ENCODE data around the gene FCHSD1. TPM values are rescaled to one million over a fixed set of nuclear protein-coding genes. Genes with fewer than 3 reads are reported as not detected.

FCHSD1 gene
- total RNA-seq, 1 donor from 2014 or later, result 59.0 TPM

DNA sequence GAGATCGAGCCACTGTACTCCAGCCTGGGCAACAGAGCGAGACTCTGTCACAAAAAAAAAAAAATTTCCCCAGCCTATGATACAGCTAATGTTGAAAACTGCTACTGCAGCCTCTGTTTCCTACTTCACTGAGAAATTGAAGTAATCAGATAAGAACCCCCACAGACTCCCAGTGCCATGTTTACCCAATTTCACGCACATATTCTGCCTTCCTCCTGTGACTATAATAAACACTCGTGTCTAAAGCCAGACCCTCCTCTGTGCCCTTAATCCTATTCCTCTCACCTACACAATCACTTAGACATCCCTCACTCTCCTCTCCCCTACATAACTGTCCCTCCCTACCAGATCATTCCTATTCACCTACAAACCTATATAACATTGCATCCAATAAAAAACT, 24.5 kb upstream of the FCHSD1 start:
- intact Hi-C loops (cut with micrococcal nuclease), result no loop called here

DNA sequence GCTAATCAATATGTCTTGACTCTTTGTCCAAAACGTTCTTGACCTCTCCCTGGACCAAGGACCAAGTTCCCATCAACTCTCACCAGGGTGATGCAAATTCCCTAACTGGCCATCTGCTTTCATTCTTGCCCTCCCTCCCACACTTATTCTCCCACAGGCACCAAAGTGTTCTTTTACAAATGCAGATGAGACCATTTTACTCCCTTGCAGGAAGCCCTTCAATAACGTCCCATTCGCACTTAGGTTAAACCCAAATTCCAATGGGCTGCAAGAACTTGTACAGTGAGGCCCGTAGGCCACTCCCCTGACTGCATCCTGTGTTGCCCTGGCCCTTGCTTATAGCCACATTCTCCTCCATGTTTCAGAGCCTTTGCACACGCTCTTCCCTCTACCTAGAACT, 23.5 kb upstream of the FCHSD1 start:
- intact Hi-C loops (cut with micrococcal nuclease), result no loop called here

DNA sequence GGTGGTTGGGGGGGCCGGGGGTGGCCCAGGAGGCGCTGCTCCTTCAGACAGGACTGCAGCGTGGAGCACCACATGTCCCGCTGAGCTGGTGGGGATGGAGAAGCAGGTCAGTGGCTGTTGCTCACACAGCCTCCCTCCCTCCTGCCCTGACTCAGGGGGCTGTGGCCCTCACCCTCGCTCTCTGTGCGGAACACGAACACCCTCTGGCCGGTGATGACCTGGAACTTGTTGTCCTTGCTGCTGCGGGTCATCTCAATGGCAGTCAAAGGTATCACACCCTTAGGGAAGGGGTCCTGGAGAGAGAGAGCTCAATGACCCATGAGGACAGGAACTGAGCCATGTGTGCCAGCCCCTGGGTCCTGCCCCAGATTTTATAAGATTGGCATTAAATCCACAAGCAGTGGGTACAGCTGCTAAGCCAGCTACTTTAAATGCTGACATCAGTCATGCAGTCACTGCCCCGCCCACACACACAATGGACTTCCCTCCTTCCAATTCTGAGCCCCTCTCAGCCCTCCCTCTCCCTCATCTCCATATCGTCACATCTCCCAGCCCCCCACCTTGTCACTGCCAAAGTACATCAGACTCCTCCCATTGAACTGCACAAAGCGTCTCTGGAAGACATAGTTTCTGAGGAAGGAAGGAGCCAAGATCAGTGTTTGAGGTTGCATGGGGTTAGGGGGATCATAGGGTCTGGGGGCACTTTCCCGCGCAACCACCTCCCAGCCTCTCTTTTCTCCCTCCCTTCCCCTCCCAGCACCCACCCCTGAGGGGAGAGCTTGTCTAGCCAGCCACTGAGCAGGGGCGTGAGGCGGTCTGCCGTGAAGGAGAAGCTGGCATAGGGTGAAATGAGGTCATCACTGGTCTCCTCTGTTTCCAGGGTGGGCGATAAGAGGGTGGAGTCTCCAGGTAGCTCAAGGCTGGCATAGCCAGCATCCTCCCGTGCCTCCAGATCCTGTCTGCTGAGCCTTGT, 21.9 kb upstream of the FCHSD1 start:
- intact Hi-C loops (cut with micrococcal nuclease), result no loop called here

DNA sequence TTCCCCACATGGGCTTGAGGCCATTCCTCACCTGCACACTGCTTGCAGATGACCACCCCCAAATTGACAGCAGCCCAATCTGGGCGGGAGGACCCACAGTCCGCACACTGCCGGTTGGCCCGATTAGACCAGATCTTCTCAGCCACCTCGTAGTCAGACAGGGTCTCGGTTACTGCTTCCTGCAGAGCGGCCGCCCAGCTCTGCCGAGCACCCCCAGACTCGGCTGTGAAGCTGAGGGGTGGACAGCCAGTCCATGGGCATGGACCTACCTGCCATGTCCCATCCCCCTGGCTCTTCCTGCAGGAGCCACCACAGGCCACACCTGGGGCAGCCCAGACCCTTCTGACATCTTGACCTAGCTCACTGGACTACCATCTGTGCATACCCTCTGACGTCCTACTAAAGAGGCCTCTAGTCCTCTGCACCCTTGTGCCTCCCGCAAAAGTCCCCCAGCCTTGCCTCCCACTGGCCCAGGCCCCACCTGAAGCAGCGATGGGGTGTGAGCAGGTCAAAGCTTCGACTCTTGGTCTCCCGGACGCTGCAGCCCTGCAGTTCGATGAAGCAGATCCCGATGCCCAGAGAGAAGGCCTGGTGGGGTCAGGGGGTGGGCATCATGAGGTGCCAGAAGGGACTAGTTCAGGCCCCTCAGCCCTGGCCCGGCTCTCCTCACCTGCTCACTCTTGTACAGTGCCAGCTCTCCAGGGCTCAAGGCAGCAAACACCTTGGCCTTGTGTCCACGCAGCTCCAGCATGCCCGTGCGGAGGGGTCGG, 21.0 kb upstream of the FCHSD1 start:
- intact Hi-C loops (cut with micrococcal nuclease), result no loop called here

DNA sequence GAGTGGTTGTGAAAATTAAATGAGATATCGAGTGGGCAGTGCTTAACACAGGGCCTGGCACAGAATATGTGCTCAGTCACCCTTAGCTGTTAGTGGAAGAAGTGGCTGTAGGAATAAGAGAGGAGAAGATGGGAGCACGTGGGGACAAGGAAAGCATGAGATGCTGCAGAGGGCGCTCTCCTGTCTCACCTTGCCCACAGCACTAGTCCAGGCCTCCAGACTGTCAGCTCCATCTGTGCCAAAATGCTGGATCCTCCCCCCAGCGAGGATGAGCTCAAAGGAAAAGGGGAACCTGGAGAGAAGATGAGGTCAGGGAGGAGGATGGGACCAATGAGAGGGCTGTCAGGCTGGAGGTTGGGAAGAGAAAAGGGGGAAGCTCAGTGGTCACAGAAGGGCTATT, 18.3 kb upstream of the FCHSD1 start:
- intact Hi-C loops (cut with micrococcal nuclease), result no loop called here

DNA sequence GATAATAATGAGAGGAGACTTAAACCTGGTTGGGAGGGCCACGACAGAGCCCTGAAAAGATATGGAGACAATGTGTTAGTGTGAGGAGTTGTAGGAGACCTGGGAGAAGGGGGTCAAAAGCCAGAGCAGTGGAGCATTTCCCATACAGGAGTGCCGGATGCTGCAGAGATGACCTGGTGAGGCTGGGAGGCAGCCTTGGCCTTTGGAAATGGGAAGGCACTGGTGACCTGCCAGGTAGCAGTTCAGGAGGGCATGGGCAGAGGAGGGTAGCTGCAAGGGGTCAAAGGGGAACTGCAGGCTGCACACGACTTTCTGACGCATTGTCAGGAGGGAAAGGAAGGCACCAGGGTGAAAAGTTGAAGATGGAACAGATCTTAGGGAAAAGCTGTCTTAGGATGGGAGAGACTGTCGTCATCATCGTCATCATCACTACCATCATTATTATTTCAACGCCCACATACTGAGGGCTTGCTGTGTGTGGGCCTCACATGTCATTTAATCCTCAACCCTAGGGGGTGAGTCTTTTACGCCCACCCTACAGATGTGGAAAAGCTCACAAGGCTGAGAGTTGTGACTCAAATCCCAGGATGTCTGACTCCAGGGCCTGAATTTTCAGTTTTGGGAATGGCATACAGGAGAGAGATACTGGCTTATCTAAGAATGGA, 17.5 kb upstream of the FCHSD1 start:
- intact Hi-C loops (cut with micrococcal nuclease), result no loop called here

DNA sequence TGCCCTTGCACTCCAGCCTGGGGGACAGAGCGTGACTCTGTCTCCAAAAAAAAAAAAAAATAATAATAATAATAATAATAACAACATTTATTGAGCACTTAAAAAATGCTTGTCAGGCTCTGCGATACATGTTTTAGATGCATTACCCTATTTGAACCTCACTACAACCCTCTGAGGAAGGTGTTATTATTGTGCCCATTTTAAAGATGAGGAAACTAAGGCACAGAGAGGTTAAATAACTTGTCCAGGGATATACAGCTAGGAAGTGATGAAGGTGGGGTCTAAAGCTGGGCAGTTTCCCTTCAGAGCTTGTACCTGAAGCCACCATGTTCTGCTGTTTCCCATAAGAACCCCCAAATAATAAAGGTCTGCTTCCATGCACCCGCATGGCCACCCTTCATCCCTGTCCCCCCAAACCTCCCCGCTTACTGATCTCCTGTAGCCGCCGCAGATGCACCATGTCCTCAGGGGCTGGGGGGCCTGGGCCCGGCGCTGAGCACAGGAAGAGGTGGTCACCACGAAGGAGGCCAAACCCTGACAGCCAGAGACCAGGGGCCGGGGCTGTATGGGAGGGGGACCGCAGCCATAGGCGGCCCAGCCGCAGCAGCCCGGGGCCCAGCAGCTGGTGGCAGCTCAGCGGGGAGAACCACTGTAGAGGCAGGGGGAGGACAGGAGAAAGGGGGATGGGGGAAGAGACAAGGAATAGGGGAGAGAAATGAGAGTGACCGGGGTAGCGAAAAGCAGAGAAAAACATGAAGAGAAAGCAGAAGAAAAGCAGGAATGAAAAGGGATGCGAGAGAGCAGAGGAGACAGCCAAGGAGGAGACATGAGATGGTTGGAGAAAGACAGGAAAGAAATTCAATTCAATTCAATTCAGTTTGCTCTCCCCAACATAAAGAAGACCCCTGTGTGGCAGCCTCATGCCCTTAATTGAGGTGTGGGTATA, 15.1 kb upstream of the FCHSD1 start:
- intact Hi-C loops (cut with micrococcal nuclease), result loop anchor here (1.0 to 2.0 kb wide), 9 partner anchors 15 to 303 kb away; partner anchors contain the start of genes FCHSD1 and RNF14

DNA sequence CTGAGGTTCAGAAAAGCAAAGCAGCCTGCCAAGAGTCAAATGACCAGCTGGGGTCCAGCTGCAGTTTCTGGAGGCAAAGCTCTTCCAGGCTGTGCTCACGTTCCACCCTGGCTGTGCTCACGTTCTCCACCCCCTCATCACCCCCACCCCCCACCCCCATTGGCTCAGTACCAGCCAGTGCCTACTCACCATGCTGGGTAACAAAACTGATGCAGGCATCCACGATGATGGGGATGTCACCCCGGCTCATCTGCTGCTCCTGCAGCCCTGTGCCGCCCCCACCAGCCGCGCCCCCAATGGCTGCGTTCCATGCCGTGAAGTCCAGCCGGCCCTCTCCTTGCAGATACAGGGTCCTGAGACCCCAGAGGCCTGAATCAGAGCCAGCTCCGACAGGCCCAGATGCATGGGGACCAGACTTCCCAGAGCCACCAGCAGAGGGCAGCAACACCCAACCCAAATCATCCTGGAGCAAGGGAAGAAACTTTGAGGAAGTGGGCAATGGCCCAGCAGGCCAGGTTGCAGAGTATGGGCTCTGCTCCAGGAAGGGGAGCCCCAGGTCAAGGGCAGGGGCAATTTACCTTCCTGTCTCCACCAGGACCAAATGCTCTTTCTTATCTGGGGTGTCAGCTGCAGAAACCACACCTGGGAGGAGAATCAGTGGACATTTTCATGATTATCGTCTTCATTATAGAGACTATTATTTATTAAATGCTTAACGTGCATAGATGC, 13.7 kb upstream of the FCHSD1 start:
- intact Hi-C loops (cut with micrococcal nuclease), result loop anchor here (1.0 to 2.0 kb wide), 9 partner anchors 14 to 304 kb away; partner anchors contain the start of genes FCHSD1 and RNF14

DNA sequence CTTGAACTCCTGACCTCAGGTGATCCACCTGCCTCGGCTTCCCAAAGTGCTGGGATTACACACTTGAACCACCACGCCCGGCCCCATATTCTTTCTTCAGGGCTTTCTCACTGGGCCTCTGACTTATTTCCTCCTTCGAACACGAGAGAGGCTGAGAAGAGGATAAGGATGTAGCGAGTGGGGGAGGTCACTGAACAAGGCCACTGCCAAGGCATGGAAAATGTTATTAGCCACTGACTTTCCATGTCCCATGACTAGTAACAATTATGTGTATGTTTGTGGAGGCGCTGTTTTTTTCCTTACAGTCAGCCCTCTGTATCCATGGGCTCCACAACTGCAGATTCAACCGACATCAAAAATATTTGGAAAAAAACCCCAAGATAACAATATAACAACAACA, 12.3 kb upstream of the FCHSD1 start:
- intact Hi-C loops (cut with micrococcal nuclease), result no loop called here

DNA sequence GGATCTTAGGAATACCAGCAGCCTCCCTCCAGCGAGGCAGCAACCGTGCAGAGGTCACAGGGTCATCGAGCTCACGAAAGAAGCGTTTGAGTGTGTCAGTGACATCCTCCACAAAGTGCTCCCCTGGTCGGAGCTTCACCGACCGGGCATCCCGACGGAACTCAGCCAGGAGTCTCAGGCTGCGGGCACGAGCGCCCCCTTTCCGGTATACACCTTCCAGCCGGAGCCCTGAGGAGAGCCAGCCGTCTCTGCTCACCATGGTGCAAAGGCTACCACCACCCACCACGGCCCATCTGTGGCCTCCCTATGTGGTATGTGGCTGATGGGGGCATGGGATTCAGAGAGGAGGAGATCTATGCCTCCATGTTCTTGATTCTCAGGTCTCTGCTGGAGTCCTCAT, 10.8 kb upstream of the FCHSD1 start:
- intact Hi-C loops (cut with micrococcal nuclease), result no loop called here

DNA sequence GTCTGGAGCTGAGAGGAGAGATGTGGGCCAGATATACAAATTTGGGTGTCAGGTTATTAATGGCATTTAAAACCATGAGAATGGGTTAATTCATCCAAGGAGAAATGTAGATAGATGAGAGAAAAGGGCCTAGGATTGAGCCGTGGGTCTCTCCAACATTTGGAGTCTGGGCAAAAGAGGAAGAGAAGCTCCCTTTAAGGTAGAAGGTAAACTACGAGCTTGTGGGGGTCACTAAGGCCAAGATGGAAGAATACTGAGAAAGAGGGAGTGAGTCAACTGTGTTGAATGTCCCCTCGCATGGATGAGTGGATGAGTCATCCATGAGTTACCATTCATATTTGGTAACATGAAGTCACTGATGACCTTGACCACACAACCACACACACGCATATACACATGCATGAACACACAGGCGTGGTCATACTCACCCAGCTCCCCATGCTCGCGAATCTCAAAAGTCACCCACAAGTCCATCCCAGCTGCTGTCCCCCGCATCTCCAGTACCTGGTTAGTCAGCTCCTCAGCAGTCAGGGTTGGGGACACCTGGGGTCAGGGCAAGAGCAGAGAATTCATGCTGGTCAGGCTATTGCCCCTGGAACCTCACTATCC, 6.8 kb upstream of the FCHSD1 start:
- intact Hi-C loops (cut with micrococcal nuclease), result no loop called here

DNA sequence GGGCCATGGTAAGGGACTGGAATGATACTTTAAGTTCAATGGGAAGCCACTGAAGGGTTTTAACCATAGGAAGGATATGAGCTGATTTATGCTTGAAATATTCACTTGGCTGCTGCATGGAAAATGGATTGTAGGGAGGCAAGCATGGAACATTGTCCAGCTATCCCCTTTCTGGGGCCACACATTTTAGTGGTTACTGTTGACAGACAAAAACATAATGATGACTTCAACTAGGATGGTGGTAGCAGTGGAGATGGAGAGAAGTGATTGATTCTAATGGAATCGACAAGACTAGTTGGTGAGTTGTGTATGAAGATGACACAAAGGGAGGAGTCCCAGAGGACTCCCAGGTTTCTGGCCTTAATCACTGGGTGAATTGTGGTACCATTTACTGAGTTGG, 6.2 kb upstream of the FCHSD1 start:
- intact Hi-C loops (cut with micrococcal nuclease), result no loop called here

DNA sequence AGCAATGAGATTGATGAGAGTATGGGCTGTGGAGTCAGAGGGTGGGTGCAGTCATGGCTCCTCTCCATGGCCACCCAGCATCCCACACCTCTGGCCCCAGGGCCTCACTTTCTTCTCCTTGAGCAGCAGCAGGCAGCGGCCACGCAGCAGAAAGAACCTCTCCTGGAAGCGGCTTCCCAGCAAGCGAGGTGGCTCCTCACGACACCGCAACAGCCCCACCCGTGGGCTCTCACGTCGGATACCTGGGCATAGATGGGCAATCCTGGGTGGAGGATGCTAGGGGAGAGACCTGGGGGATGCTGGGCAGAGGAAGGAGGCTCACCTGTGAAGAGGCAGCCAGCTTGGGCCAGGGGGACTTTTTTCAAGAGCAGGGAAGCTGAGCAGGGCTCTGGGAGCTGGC, 5.2 kb upstream of the FCHSD1 start:
- intact Hi-C loops (cut with micrococcal nuclease), result no loop called here

DNA sequence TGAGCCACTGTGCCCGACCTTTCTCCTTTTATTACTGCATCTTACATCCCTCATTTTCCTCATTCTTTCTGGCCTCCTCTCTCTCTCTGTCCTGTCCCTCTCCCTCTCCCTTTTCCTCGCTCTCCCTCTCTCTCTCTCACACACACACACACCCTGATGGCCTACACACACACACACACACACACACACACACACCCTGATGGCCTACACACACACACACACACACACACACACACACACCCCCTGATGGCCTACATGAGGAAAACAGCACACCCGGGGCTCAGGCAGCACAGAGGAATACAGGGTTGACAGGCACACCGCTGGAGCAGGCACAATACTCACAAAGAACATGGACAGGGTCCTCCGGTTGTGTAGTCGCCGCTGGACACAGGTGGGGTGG, 3.8 kb upstream of the FCHSD1 start:
- intact Hi-C loops (cut with micrococcal nuclease), result no loop called here

DNA sequence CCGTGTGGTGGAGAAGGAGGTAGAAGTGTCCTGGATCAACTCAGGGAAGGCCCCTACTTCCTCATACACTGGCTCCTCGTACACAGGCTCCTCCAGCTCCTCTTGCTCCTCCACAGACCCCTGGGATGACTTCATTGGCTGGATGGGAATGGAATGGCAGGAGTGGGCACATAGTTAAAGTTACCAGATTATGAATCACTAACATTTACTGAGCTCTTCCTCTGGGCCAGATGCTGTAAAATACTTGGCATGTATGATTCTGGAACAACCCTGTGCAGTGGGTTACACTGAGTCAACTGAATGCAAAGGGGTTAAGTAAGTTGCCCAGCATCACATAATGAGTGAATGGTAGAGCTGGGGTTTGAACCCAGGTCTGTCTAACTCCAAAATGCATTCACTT, 3.1 kb upstream of the FCHSD1 start:
- intact Hi-C loops (cut with micrococcal nuclease), result loop anchor here (5.0 kb wide), 1 partner anchor 453 kb away; the partner anchor contains the start of gene NDFIP1

DNA sequence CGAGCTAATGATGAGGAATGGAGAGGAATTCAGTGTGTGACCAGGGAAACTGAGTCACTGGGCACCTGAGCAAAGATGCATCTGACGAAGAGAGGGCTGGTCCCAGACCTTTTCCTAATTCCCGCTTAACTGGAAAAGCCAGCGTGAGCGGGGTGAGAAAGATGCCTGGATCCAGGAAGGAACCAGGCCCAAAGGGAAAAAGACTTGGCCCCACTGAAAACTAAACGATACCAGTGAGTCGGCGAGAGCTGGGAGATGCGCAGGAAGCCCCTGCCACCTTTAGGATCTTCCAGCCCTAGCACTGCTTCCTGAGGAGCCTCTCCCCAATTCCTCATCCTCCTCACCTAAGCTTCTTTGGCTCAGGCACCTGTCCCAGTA, 499 bp upstream of the FCHSD1 start:
- intact Hi-C loops (cut with micrococcal nuclease), result loop anchor here (1.0 to 5.0 kb wide), 8 partner anchors 14 to 456 kb away; partner anchors contain the start of genes HDAC3, NDFIP1, RELL2 and RNF14

DNA sequence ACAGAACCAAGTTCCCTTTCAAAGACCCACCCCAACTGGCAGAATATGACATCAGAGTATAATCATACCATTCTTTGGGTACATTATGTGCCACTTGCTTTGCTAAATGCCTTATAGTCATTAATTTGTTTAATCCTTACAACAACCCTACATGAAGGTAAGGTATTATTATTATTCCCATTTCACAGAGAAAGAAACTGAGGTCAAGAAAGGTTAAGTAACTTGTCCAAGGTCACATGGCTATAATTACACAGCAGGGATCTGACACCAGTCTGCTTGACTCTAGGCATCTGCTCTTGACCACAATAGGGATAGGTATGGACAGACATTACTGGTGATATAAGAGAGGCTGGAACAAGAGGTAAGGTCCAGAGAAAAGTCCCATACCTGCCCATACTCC, 1.2 kb downstream of the FCHSD1 start:
- intact Hi-C loops (cut with micrococcal nuclease), result loop anchor here (5.0 kb wide), 1 partner anchor 457 kb away; the partner anchor contains the start of gene NDFIP1

DNA sequence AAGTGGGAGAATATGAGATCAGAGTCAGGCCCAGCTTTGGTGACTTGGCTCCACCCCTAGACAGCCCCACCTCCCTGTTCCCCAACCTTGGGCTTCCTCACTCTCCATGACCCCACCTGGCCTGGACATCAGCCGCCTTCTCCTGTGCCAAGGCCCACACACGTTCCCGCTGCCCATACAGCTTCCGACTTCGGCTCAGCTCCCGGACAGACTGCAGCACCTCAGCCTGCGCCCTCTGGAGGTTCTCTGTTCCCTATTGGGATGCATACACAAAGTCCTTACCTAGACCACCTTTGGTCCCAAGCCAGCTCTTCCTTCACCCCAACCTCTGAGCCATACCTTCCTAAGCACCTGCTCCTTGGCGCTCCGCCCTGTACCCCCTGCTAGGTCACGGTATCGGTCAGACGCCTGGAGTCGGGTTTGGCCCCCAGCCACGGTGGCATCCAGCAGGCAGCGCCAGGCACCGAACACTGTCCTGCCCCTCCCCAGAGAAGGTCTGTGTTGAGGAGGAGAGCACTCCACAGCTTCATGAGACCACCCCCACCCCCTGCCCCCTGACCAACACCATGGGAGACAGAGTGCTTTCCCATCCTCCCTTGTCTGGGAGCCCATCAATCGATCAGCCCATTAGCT, 2.0 kb downstream of the FCHSD1 start:
- intact Hi-C loops (cut with micrococcal nuclease), result no loop called here

DNA sequence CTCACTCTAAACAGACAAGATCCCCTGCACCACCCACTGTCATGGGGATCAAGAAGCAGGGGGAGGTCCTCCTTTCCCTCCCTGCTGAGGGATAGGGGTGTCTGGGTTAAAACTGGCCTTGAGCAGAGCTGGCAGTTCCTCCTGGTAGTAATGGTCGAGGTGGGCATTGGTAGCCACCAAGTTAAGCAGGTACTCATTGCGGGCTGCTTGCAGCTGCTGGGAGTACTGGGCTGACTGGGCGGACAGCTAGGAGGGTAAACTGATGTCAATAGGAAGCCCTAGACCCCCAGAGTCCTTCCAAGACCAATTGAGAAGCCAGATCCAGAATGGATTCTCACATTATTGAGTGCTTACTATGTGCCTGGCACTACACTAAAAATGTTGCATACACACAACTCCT, 3.4 kb downstream of the FCHSD1 start:
- intact Hi-C loops (cut with micrococcal nuclease), result no loop called here

Measured in T-helper 1 cell treated with Interleukin-12 subunit alpha and Interleukin-12 subunit beta and Interleukin-4 antibody, amounts not matched to agents 30 ng/mL and 1 ng/mL, for 36 hours (primary cell).